Osteocyte (in vitro differentiated cells): ENCODE measurements around the gene SMARCA4. TPM values are rescaled to one million over a fixed set of nuclear protein-coding genes. Genes with fewer than 3 reads are reported as not detected.

Experiments used
- DNase-seq: peaks from one replicate; pipeline ENCODE4 v3.0.0; 2021; ENCODE audit warnings: mixed read lengths; ENCODE audit not compliant: unreplicated experiment; ENCODE audit errors: extremely low spot score
- H3K27ac Mint-ChIP-seq: one replicate; pipeline ENCODE4 v1.8.0; 2021; ENCODE audit warnings: mild to moderate bottlenecking, mixed read lengths; ENCODE audit not compliant: unreplicated experiment
- H3K27me3 Mint-ChIP-seq: one replicate; pipeline ENCODE4 v1.8.0; 2021; ENCODE audit warnings: mixed read lengths; ENCODE audit not compliant: unreplicated experiment
- H3K36me3 Mint-ChIP-seq: one replicate; pipeline ENCODE4 v1.8.0; 2021; ENCODE audit warnings: mixed read lengths; ENCODE audit not compliant: unreplicated experiment
- H3K4me1 Mint-ChIP-seq: one replicate; pipeline ENCODE4 v1.8.0; 2021; ENCODE audit warnings: mixed read lengths; ENCODE audit not compliant: unreplicated experiment
- H3K4me3 Mint-ChIP-seq: one replicate; pipeline ENCODE4 v1.8.0; 2021; ENCODE audit warnings: mild to moderate bottlenecking, moderate library complexity, mixed read lengths; ENCODE audit not compliant: unreplicated experiment
- H3K9me3 Mint-ChIP-seq: one replicate; pipeline ENCODE4 v1.8.0; 2021; ENCODE audit warnings: mixed read lengths; ENCODE audit not compliant: unreplicated experiment
- total RNA-seq: library from RNA; stranded (reverse); gene quantifications from 2 replicates; pipeline ENCODE4 v1.2.1, GENCODE V29; 2021
- TF ChIP-seq, protein P1 (sequence below): fragments of 200-600 bp; sonication (generic); IDR thresholded peaks from 2 replicates; pipeline ENCODE4 v1.5.0; 2021; ENCODE audit warnings: antibody characterized with exemption, mild to moderate bottlenecking, moderate library complexity

The SMARCA4 gene
- total RNA-seq, 1 donor from 2014 or later: 131 TPM

DNA sequence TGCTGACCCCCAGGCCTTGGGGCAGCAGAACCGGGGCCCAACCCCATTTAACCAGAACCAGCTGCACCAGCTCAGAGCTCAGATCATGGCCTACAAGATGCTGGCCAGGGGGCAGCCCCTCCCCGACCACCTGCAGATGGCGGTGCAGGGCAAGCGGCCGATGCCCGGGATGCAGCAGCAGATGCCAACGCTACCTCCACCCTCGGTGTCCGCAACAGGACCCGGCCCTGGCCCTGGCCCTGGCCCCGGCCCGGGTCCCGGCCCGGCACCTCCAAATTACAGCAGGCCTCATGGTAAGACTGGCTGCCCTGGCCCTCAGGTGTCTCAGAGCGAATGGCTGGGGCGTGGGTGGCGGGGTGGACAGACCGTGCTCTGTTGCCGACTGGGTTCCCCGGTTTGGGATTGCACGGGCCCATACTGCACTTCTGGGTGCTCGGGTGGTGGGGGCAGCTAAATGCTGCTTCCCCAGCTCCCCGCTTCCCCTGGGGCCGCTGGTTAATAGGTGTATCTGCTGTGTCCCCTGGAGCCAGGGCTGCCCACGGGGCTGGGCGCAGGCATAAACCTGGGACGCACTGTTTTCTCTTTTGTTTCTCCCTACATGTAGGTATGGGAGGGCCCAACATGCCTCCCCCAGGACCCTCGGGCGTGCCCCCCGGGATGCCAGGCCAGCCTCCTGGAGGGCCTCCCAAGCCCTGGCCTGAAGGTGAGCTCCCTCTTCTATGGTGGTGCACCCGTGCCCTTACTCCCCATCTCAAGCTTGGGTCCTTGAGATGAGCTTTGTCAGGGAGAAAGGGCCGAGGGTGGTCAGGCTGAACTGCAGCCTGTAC lies 25.7 kb downstream of the SMARCA4 start:
- H3K27ac Mint-ChIP-seq: no peak overlapping the region
- no peak for DNase-seq
- TF ChIP-seq, protein P1, sequence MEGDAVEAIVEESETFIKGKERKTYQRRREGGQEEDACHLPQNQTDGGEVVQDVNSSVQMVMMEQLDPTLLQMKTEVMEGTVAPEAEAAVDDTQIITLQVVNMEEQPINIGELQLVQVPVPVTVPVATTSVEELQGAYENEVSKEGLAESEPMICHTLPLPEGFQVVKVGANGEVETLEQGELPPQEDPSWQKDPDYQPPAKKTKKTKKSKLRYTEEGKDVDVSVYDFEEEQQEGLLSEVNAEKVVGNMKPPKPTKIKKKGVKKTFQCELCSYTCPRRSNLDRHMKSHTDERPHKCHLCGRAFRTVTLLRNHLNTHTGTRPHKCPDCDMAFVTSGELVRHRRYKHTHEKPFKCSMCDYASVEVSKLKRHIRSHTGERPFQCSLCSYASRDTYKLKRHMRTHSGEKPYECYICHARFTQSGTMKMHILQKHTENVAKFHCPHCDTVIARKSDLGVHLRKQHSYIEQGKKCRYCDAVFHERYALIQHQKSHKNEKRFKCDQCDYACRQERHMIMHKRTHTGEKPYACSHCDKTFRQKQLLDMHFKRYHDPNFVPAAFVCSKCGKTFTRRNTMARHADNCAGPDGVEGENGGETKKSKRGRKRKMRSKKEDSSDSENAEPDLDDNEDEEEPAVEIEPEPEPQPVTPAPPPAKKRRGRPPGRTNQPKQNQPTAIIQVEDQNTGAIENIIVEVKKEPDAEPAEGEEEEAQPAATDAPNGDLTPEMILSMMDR: no peak
- H3K4me3 Mint-ChIP-seq: no peak overlapping the region
- peaks cover 22% of the 10 kb centered on the region for H3K36me3 Mint-ChIP-seq
- H3K9me3 Mint-ChIP-seq: no peaks in the 10 kb centered on the region
- no peaks in the 10 kb centered on the region for H3K27me3 Mint-ChIP-seq
- peaks cover 4% of the 10 kb centered on the region for H3K4me1 Mint-ChIP-seq

DNA sequence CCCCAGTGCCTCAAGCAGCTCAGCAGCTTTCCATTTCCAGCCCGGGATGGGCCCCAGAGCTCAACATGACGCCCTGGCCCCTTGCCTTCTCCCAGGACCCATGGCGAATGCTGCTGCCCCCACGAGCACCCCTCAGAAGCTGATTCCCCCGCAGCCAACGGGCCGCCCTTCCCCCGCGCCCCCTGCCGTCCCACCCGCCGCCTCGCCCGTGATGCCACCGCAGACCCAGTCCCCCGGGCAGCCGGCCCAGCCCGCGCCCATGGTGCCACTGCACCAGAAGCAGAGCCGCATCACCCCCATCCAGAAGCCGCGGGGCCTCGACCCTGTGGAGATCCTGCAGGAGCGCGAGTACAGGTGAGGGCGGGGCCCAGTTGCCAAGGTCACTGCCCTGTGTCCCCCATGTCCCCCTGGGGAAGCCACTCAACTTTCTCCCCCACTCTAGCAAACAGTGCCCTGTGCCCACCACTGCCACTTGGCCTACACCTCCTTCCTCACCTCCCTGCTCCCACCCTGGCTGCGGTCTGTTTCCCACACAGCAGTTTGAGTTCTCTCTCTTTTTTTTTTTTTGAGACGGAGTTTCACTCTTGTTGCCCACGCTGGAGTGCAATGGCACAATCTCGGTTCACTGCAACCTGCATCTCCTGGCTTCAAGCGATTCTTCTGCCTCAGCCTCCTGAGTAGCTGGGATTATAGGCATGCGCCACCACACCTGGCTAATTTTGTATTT lies 26.9 kb downstream of the SMARCA4 start:
- H3K4me1 Mint-ChIP-seq: no peaks in the 10 kb centered on the region
- no peaks in the 10 kb centered on the region for H3K27me3 Mint-ChIP-seq
- H3K4me3 Mint-ChIP-seq: no peak overlapping the region
- DNase-seq: no peak
- TF ChIP-seq, protein P1: no peak
- no peaks in the 10 kb centered on the region for H3K9me3 Mint-ChIP-seq
- no peak overlapping the region for H3K27ac Mint-ChIP-seq
- peaks cover 24% of the 10 kb centered on the region for H3K36me3 Mint-ChIP-seq

DNA sequence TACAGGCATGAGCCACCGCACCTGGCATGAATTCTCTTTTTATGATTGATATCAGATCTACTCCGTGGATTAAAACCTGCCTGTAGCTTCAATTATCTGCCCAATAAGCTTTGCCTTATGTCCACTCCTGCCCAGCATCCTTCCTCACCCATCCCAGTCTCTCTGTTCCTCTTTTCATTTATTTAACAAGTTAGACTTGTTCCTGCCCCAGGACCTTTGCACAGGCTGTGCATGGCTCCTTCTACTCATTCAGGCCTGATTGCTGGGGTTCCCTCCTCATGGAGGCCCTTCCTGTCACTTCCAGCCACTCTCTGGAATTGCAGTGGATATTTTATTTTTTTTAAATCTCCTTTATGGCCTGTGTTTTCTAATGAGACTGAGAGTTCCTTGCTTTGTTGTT lies 27.6 kb downstream of the SMARCA4 start:
- DNase-seq: no peak
- H3K4me1 Mint-ChIP-seq: no peaks in the 10 kb centered on the region
- H3K36me3 Mint-ChIP-seq: peaks cover 27% of the 10 kb centered on the region
- no peaks in the 10 kb centered on the region for H3K9me3 Mint-ChIP-seq
- H3K4me3 Mint-ChIP-seq: no peak overlapping the region
- no peak overlapping the region for H3K27ac Mint-ChIP-seq
- no peaks in the 10 kb centered on the region for H3K27me3 Mint-ChIP-seq
- TF ChIP-seq, protein P1: no peak

DNA sequence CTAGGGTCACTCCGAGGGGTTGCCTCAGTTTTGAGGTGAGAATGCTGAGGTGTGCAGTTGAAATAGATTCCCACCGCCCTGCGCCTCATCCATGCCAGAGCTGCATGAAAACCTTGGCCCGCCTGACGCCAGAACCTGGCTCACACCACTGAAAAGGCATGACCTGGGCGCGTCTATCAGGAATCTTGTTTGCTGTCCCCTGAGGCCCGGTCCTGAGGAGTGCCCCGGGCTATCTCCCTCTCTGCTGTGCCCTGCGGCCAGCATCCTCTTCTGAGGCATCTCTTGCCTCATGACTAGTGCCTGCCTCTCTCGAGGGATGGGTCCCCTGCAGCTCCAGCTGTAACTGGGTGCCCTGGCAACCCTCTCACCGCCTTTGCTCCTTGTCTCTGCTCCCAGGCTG lies 28.1 kb downstream of the SMARCA4 start:
- Mint-ChIP-seq H3K36me3 (peaks cover 27% of the 10 kb centered on the region), H3K4me1 (no peaks in the 10 kb centered on the region), H3K4me3 (no peak overlapping the region), H3K27me3 (no peaks in the 10 kb centered on the region), H3K9me3 (no peaks in the 10 kb centered on the region), H3K27ac (no peak overlapping the region)
- TF ChIP-seq, protein P1: no peak
- DNase-seq: no peak

DNA sequence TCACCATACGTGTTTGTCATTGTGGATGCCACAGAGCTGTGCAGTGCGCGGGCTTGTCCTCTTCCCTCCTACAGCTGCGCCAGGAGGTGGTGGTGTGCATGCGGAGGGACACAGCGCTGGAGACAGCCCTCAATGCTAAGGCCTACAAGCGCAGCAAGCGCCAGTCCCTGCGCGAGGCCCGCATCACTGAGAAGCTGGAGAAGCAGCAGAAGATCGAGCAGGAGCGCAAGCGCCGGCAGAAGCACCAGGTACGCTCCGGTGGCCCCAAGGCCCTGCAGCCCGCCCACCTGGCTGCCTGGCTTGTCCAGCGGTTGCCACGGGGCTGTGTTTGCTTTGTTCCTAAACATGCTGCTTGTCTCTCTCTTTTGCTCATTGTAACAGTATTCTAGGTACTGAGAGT lies 30.2 kb downstream of the SMARCA4 start:
- no peak for DNase-seq
- H3K9me3 Mint-ChIP-seq: no peaks in the 10 kb centered on the region
- no peaks in the 10 kb centered on the region for H3K27me3 Mint-ChIP-seq
- no peaks in the 10 kb centered on the region for H3K4me1 Mint-ChIP-seq
- no peak overlapping the region for H3K27ac Mint-ChIP-seq
- H3K36me3 Mint-ChIP-seq: peaks cover 35% of the 10 kb centered on the region
- no peak overlapping the region for H3K4me3 Mint-ChIP-seq
- TF ChIP-seq, protein P1: no peak
